ENCODE measurements around the gene JMJD4. TPM values are rescaled to one million over a fixed set of nuclear protein-coding genes. Genes with fewer than 3 reads are reported as not detected.

JMJD4 gene
- total and polyA plus RNA-seq, 2 experiments from 2014 or later = 11.5 to 17.7 TPM

DNA sequence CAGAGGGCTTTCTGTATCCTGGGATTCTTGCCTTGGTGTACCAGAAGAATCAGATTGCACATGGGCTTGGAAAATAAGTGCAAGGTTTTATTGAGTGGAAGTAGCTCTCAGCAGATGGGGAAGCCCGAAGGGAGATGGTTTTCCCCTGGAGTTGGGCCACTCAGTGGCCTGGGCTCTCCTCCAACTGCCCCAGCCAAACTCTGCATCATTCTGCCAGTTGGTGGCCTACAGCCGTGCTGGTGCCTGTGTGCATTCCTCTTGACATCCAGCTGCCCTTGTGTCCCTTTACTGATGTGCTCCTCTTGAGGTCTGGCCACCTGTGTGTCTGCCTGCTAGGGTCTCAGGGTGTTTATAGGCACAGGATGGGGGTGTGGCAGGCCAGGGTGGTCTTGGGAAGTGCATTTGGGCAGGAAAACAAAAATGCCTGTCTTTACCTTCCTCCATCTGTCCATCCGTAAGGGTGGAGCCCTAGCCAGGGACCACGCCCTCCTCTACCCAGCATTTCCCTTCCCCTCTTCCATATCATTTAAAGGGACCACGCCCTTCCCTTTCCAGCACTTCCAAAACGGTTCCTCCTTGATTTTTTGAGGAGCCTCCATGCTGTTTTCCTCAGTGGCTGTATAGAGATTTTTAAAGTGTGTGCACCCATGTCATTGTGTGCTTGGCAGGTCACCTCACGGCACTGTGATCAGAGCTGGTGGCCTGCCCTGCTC lies 19.1 kb upstream of the JMJD4 start:
- H2AFZ ChIP-seq = no peak overlapping the region
- no peak overlapping the region for H3K27ac Mint-ChIP-seq
- TF ChIP-seq CREB1 (CRISPR knock-in tag; IDR thresholded peaks at IDR 0.05; ENCODE audit: low read depth) (no peak), ZNF331 (CRISPR knock-in tag; IDR thresholded peaks at IDR 0.05; ENCODE audit: low read depth) (no peak), STAT1 (IDR thresholded peaks at IDR 0.05; ENCODE audit: unreplicated experiment) (no peak), POLR2AphosphoS5 (IDR thresholded peaks at IDR 0.05; ENCODE audit: low read depth) (no peak), EZH2 (IDR thresholded peaks at IDR 0.05; ENCODE audit: low read depth, unreplicated experiment) (no peak), JUNB (IDR thresholded peaks at IDR 0.05; ENCODE audit: unreplicated experiment) (no peak), NANOG (IDR thresholded peaks at IDR 0.05; ENCODE audit: borderline replicate concordance) (no peak), EZH2phosphoT487 (IDR thresholded peaks at IDR 0.05; ENCODE audit: unreplicated experiment) (no peak), ZNF114 (CRISPR knock-in tag; IDR thresholded peaks at IDR 0.05) (no peak)
- TF ChIP-seq, protein P1, sequence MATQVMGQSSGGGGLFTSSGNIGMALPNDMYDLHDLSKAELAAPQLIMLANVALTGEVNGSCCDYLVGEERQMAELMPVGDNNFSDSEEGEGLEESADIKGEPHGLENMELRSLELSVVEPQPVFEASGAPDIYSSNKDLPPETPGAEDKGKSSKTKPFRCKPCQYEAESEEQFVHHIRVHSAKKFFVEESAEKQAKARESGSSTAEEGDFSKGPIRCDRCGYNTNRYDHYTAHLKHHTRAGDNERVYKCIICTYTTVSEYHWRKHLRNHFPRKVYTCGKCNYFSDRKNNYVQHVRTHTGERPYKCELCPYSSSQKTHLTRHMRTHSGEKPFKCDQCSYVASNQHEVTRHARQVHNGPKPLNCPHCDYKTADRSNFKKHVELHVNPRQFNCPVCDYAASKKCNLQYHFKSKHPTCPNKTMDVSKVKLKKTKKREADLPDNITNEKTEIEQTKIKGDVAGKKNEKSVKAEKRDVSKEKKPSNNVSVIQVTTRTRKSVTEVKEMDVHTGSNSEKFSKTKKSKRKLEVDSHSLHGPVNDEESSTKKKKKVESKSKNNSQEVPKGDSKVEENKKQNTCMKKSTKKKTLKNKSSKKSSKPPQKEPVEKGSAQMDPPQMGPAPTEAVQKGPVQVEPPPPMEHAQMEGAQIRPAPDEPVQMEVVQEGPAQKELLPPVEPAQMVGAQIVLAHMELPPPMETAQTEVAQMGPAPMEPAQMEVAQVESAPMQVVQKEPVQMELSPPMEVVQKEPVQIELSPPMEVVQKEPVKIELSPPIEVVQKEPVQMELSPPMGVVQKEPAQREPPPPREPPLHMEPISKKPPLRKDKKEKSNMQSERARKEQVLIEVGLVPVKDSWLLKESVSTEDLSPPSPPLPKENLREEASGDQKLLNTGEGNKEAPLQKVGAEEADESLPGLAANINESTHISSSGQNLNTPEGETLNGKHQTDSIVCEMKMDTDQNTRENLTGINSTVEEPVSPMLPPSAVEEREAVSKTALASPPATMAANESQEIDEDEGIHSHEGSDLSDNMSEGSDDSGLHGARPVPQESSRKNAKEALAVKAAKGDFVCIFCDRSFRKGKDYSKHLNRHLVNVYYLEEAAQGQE (IDR thresholded peaks at IDR 0.05; ENCODE audit: unreplicated experiment) = no peak
- TF ChIP-seq, protein P2, sequence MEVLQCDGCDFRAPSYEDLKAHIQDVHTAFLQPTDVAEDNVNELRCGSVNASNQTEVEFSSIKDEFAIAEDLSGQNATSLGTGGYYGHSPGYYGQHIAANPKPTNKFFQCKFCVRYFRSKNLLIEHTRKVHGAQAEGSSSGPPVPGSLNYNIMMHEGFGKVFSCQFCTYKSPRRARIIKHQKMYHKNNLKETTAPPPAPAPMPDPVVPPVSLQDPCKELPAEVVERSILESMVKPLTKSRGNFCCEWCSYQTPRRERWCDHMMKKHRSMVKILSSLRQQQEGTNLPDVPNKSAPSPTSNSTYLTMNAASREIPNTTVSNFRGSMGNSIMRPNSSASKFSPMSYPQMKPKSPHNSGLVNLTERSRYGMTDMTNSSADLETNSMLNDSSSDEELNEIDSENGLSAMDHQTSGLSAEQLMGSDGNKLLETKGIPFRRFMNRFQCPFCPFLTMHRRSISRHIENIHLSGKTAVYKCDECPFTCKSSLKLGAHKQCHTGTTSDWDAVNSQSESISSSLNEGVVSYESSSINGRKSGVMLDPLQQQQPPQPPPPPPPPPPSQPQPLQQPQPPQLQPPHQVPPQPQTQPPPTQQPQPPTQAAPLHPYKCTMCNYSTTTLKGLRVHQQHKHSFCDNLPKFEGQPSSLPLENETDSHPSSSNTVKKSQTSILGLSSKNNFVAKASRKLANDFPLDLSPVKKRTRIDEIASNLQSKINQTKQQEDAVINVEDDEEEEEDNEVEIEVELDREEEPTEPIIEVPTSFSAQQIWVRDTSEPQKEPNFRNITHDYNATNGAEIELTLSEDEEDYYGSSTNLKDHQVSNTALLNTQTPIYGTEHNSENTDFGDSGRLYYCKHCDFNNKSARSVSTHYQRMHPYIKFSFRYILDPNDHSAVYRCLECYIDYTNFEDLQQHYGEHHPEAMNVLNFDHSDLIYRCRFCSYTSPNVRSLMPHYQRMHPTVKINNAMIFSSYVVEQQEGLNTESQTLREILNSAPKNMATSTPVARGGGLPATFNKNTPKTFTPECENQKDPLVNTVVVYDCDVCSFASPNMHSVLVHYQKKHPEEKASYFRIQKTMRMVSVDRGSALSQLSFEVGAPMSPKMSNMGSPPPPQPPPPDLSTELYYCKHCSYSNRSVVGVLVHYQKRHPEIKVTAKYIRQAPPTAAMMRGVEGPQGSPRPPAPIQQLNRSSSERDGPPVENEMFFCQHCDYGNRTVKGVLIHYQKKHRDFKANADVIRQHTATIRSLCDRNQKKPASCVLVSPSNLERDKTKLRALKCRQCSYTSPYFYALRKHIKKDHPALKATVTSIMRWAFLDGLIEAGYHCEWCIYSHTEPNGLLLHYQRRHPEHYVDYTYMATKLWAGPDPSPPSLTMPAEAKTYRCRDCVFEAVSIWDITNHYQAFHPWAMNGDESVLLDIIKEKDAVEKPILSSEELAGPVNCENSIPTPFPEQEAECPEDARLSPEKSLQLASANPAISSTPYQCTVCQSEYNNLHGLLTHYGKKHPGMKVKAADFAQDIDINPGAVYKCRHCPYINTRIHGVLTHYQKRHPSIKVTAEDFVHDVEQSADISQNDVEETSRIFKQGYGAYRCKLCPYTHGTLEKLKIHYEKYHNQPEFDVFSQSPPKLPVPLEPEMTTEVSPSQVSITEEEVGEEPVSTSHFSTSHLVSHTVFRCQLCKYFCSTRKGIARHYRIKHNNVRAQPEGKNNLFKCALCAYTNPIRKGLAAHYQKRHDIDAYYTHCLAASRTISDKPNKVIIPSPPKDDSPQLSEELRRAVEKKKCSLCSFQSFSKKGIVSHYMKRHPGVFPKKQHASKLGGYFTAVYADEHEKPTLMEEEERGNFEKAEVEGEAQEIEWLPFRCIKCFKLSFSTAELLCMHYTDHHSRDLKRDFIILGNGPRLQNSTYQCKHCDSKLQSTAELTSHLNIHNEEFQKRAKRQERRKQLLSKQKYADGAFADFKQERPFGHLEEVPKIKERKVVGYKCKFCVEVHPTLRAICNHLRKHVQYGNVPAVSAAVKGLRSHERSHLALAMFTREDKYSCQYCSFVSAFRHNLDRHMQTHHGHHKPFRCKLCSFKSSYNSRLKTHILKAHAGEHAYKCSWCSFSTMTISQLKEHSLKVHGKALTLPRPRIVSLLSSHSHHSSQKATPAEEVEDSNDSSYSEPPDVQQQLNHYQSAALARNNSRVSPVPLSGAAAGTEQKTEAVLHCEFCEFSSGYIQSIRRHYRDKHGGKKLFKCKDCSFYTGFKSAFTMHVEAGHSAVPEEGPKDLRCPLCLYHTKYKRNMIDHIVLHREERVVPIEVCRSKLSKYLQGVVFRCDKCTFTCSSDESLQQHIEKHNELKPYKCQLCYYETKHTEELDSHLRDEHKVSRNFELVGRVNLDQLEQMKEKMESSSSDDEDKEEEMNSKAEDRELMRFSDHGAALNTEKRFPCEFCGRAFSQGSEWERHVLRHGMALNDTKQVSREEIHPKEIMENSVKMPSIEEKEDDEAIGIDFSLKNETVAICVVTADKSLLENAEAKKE (CRISPR knock-in tag; IDR thresholded peaks at IDR 0.05) = no peak
- TF ChIP-seq, protein P3, sequence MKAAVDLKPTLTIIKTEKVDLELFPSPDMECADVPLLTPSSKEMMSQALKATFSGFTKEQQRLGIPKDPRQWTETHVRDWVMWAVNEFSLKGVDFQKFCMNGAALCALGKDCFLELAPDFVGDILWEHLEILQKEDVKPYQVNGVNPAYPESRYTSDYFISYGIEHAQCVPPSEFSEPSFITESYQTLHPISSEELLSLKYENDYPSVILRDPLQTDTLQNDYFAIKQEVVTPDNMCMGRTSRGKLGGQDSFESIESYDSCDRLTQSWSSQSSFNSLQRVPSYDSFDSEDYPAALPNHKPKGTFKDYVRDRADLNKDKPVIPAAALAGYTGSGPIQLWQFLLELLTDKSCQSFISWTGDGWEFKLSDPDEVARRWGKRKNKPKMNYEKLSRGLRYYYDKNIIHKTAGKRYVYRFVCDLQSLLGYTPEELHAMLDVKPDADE (IDR thresholded peaks at IDR 0.05) = no peak
- TF ChIP-seq, protein P4, sequence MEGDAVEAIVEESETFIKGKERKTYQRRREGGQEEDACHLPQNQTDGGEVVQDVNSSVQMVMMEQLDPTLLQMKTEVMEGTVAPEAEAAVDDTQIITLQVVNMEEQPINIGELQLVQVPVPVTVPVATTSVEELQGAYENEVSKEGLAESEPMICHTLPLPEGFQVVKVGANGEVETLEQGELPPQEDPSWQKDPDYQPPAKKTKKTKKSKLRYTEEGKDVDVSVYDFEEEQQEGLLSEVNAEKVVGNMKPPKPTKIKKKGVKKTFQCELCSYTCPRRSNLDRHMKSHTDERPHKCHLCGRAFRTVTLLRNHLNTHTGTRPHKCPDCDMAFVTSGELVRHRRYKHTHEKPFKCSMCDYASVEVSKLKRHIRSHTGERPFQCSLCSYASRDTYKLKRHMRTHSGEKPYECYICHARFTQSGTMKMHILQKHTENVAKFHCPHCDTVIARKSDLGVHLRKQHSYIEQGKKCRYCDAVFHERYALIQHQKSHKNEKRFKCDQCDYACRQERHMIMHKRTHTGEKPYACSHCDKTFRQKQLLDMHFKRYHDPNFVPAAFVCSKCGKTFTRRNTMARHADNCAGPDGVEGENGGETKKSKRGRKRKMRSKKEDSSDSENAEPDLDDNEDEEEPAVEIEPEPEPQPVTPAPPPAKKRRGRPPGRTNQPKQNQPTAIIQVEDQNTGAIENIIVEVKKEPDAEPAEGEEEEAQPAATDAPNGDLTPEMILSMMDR (conservative IDR thresholded peaks at IDR 0.05; ENCODE audit: low read depth in 2 of 2) = no peak
- no peak overlapping the region for H3K4me2 ChIP-seq
- ATAC-seq (no peak), DNase-seq (ENCODE audit: low spot score) (no peak)
- H3K27me3 Mint-ChIP-seq (ENCODE audit: insufficient read depth, low read depth, poor library complexity) = peaks cover 1% of the 10 kb centered on the region
- no peaks in the 10 kb centered on the region for H3K9me3 Mint-ChIP-seq
- H4K20me1 ChIP-seq (replicated peaks; ENCODE audit: insufficient read depth) = peaks cover 20% of the 10 kb centered on the region
- no peaks in the 10 kb centered on the region for H3K4me1 ChIP-seq (ENCODE audit: insufficient read depth)
- H3K27me3 ChIP-seq (ENCODE audit: insufficient read depth) = no peaks in the 10 kb centered on the region
- H3K27ac ChIP-seq (ENCODE audit: low read depth) = no peak overlapping the region
- no peaks in the 10 kb centered on the region for H3K4me1 Mint-ChIP-seq
- H3K36me3 Mint-ChIP-seq (ENCODE audit: low read depth) = peaks cover 10% of the 10 kb centered on the region; the same call in 2 of the 3 replicates
- no peaks in the 10 kb centered on the region for H3K9me2 ChIP-seq (ENCODE audit: insufficient read depth)
- H3K79me2 ChIP-seq (replicated peaks; ENCODE audit: insufficient read depth) = peaks cover 74% of the 10 kb centered on the region
- H3K36me3 ChIP-seq (ENCODE audit: insufficient read depth) = no peaks in the 10 kb centered on the region
- H3K4me3 ChIP-seq = no peak overlapping the region
- H3F3A ChIP-seq (replicated peaks; ENCODE audit: low read depth) = no peaks in the 10 kb centered on the region
- H3K4me3 Mint-ChIP-seq = no peak overlapping the region

All from GM23338 (cell line).